Adrenal gland (tissue), 5 donors: ENCODE data around the gene KAZALD1.

Experiments
- CTCF ChIP-seq, 6 experiments: fragments of 450-650 bp in 4 of 6; fragments of 200-600 bp in 2 of 6; sonication (generic) in 1 of 6; IDR thresholded peaks; 1 replicate in 5 of 6; 2 replicates in 1 of 6; pipeline versions ENCODE4 v1.5.1 to v1.8.0; 2016 to 2021; ENCODE audit warnings: antibody characterized with exemption in 6 of 6, mild to moderate bottlenecking in 2 of 6, moderate library complexity in 1 of 6
- POLR2A ChIP-seq, 2 donors: fragments of 450-650 bp; IDR thresholded peaks; one replicate each; pipeline ENCODE4 v1.6.1; 2017; ENCODE audit warnings: antibody characterized with exemption in 2 of 2, mild to moderate bottlenecking in 2 of 2, moderate library complexity in 1 of 2
- donor health status: DM: no; HTN: no; CAD: no.

- TF ChIP-seq CTCF (IDR thresholded peaks at IDR 0.05) (no peak), POLR2A (IDR thresholded peaks at IDR 0.05) (no peak)
Measured at GRCh38 chr10:101035916-101036702, 25.7 kb upstream of the KAZALD1 start.
